DOHH2 (cell line): ENCODE results near the gene MPPED1.

ENCODE experiments used
- H3F3A ChIP-seq: fragments of 200-600 bp; sonication (generic), shearing (Covaris generic); 2 replicates; pipeline ENCODE4 v1.6.0; 2016; ENCODE audit warnings: antibody characterized with exemption, mild to moderate bottlenecking; ENCODE audit not compliant: control insufficient read depth, insufficient read depth
- H3K27ac ChIP-seq: fragments of 200-600 bp; sonication (generic); 2 replicates; pipeline ENCODE4 v1.5.1; 2014; ENCODE audit warnings: low read depth, mild to moderate bottlenecking, low read length, moderate library complexity
- H3K27me3 ChIP-seq: fragments of 200-600 bp; sonication (generic); 2 replicates; pipeline ENCODE4 v1.6.1; 2014; ENCODE audit warnings: mild to moderate bottlenecking, low read length, mixed read lengths; ENCODE audit not compliant: control insufficient read depth
- H3K36me3 ChIP-seq: fragments of 200-600 bp; sonication (generic); 2 replicates; pipeline ENCODE4 v1.6.1; 2014; ENCODE audit warnings: mild to moderate bottlenecking, low read length, moderate library complexity, mixed read lengths; ENCODE audit not compliant: control insufficient read depth
- H3K4me1 ChIP-seq: fragments of 200-600 bp; sonication (generic); 2 replicates; pipeline ENCODE4 v1.6.1; 2014; ENCODE audit warnings: mild to moderate bottlenecking, low read length, mixed read lengths; ENCODE audit not compliant: control insufficient read depth
- H3K4me2 ChIP-seq: fragments of 200-600 bp; sonication (generic); 2 replicates; pipeline ENCODE4 v1.6.0; 2014; ENCODE audit warnings: mild to moderate bottlenecking, low read length, moderate library complexity
- H3K4me3 ChIP-seq: fragments of 200-600 bp; sonication (generic); 2 replicates; pipeline ENCODE4 v1.5.1; 2014; ENCODE audit warnings: mild to moderate bottlenecking, low read length, mixed read lengths
- H3K79me2 ChIP-seq: fragments of 200-600 bp; sonication (generic); 2 replicates; pipeline ENCODE4 v1.6.1; 2014; ENCODE audit warnings: mild to moderate bottlenecking, low read length, mixed read lengths; ENCODE audit not compliant: control insufficient read depth
- H3K9me2 ChIP-seq: fragments of 200-600 bp; sonication (generic); replicated peaks from 2 replicates; pipeline ENCODE4 v1.6.1; 2014; ENCODE audit warnings: mild to moderate bottlenecking, low read length, mixed read lengths; ENCODE audit not compliant: control insufficient read depth
- H3K9me3 ChIP-seq: fragments of 200-600 bp; sonication (generic); 2 replicates; pipeline ENCODE4 v1.6.1; 2014; ENCODE audit warnings: antibody characterized with exemption, low read length, mixed read lengths; ENCODE audit not compliant: control insufficient read depth, insufficient read depth
- H4K20me1 ChIP-seq: fragments of 200-600 bp; sonication (generic); 2 replicates; pipeline ENCODE4 v1.6.0; 2014; ENCODE audit warnings: low read depth, mild to moderate bottlenecking, antibody characterized with exemption, low read length, moderate library complexity; ENCODE audit not compliant: control insufficient read depth, insufficient read depth
- EZH2phosphoT487 ChIP-seq: fragments of 200-600 bp; sonication (generic); IDR thresholded peaks from 2 replicates; pipeline ENCODE4 v1.6.1; 2017; ENCODE audit warnings: borderline replicate concordance, mild to moderate bottlenecking, antibody characterized with exemption, low read length, moderate library complexity, mixed read lengths
- TF ChIP-seq, protein P1 (sequence below): fragments of 200-600 bp; sonication (generic); IDR thresholded peaks from one replicate; pipeline ENCODE4 v1.5.1; 2014; ENCODE audit warnings: antibody characterized with exemption, mild to moderate bottlenecking, low read depth, low read length; ENCODE audit not compliant: poor library complexity, severe bottlenecking

The MPPED1 gene

DNA sequence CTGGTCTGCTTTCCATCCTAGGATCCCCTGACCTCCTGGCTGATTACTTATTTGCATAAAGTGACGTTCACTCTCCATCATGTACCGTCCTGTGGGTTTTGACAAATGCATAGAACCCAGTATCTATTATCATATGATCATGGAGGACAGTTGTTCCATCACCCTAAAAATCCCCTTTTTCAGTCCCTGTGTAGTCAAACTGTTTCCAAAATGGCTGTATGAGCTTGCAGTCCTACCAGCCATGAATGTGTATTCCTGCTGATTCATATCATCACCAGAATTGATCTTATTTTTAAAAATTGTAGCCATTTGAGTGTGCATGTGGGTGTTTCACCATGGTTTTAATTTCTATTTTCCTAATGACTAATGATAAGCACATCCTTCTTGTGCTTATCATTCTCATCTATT lies 108.8 kb downstream of the MPPED1 start:
- no peak overlapping the region for H3K27ac ChIP-seq
- H3K79me2 ChIP-seq = no peaks in the 10 kb centered on the region
- no peaks in the 10 kb centered on the region for H3K27me3 ChIP-seq
- no peak overlapping the region for H3K4me3 ChIP-seq
- no peaks in the 10 kb centered on the region for H4K20me1 ChIP-seq
- H3K9me3 ChIP-seq = no peaks in the 10 kb centered on the region
- no peaks in the 10 kb centered on the region for H3K9me2 ChIP-seq
- no peaks in the 10 kb centered on the region for H3F3A ChIP-seq
- H3K4me1 ChIP-seq = no peaks in the 10 kb centered on the region
- H3K4me2 ChIP-seq = no peak overlapping the region
- no peaks in the 10 kb centered on the region for H3K36me3 ChIP-seq
- TF ChIP-seq, protein P1, sequence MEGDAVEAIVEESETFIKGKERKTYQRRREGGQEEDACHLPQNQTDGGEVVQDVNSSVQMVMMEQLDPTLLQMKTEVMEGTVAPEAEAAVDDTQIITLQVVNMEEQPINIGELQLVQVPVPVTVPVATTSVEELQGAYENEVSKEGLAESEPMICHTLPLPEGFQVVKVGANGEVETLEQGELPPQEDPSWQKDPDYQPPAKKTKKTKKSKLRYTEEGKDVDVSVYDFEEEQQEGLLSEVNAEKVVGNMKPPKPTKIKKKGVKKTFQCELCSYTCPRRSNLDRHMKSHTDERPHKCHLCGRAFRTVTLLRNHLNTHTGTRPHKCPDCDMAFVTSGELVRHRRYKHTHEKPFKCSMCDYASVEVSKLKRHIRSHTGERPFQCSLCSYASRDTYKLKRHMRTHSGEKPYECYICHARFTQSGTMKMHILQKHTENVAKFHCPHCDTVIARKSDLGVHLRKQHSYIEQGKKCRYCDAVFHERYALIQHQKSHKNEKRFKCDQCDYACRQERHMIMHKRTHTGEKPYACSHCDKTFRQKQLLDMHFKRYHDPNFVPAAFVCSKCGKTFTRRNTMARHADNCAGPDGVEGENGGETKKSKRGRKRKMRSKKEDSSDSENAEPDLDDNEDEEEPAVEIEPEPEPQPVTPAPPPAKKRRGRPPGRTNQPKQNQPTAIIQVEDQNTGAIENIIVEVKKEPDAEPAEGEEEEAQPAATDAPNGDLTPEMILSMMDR = no peak
- TF ChIP-seq EZH2phosphoT487 = no peak

DNA sequence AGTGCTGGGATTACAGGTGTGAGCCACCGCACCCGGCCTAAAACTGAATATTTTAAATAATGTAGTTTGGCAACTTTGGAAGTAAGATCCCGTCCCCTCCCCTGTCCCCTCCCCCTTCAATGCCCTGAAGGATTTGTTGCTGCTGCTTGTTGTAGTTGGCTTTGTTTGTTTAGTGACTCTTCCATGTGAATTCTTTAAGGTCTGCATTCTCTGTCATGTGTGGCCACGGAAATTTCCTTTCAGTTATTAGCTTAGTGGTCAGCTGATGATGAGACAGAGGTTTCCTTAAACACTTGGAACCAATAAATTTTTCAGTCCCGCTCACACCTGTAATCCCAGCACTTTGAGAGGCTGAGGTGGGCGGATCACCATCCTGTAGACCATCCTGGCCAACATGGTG lies 109.9 kb downstream of the MPPED1 start:
- Histone ChIP-seq H3K4me2 (no peak overlapping the region), H3K27me3 (no peaks in the 10 kb centered on the region), H3K79me2 (no peaks in the 10 kb centered on the region), H3K9me3 (no peaks in the 10 kb centered on the region), H3K4me3 (no peak overlapping the region), H3K4me1 (no peaks in the 10 kb centered on the region), H3K9me2 (no peaks in the 10 kb centered on the region), H3K36me3 (no peaks in the 10 kb centered on the region), H4K20me1 (no peaks in the 10 kb centered on the region), H3F3A (no peaks in the 10 kb centered on the region), H3K27ac (no peak overlapping the region)
- no peak for TF ChIP-seq EZH2phosphoT487
- TF ChIP-seq, protein P1 = no peak

DNA sequence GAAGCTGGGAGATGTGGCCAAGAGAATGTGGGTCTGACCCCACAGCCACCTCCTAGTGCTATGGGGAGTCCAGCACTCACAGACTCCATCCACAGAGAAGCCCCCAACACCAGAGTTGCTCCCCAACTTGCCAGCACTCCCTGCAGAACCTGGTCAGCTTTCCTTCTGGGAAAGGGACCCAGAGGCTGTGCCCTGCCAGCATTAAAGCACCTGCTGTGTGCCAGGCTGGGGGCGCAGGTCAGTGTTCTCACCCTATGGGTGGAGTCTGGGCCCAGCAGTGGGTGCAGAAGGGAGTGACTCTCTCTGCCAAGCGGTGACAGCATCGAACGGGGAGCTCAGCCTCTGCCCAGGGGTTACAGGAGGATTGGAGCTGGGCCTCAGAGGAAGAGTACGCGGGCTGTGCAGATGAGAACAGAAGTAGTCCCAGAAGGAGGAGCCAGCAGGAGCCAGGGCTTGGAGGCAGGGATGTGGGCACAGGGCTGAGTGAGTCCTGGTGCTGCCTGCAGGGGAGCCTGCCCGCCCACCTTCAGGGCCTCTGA lies 114.4 kb downstream of the MPPED1 start:
- no peaks in the 10 kb centered on the region for H3K9me2 ChIP-seq
- no peaks in the 10 kb centered on the region for H3K9me3 ChIP-seq
- no peak overlapping the region for H3K27ac ChIP-seq
- TF ChIP-seq EZH2phosphoT487 = no peak
- H3K4me3 ChIP-seq = no peak overlapping the region
- H4K20me1 ChIP-seq = no peaks in the 10 kb centered on the region
- H3F3A ChIP-seq = no peaks in the 10 kb centered on the region
- no peaks in the 10 kb centered on the region for H3K36me3 ChIP-seq
- H3K27me3 ChIP-seq = no peaks in the 10 kb centered on the region
- H3K4me2 ChIP-seq = no peak overlapping the region
- H3K79me2 ChIP-seq = no peaks in the 10 kb centered on the region
- no peaks in the 10 kb centered on the region for H3K4me1 ChIP-seq

DNA sequence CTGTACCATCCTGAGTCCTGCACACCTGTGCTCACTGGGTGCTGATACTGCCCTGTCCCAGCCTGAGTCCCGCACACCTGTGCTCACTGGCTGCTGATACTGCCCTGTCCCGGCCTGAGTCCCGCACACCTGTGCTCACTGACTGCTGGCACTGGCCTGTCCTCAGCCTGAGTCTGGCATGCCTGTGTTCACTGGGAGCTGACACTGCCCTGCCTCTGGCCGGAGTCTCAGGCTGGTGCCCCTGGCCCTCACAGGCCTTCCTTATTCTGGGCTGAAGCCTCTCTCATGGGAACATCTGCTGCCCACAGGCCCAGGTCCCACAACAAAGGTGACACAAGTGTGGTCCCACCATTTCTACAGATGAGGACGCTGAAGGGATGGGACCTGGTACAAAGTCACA lies 115.1 kb downstream of the MPPED1 start:
- Histone ChIP-seq H3K9me3 (no peaks in the 10 kb centered on the region), H3K36me3 (no peaks in the 10 kb centered on the region), H3K4me1 (no peaks in the 10 kb centered on the region), H3K27me3 (no peaks in the 10 kb centered on the region), H3K9me2 (no peaks in the 10 kb centered on the region), H3K4me3 (no peak overlapping the region), H4K20me1 (no peaks in the 10 kb centered on the region), H3K4me2 (no peak overlapping the region), H3K79me2 (no peaks in the 10 kb centered on the region), H3F3A (no peaks in the 10 kb centered on the region), H3K27ac (no peak overlapping the region)
- no peak for TF ChIP-seq EZH2phosphoT487
- TF ChIP-seq, protein P1 = no peak
